Epithelial cell of esophagus (primary cell): ENCODE data around the gene OVCA2.

Experiments used
- DNase-seq: peaks from one replicate; pipeline ENCODE4 v3.0.0; 2010; ENCODE audit warnings: low read depth
- H3K4me3 ChIP-seq: 2 replicates; pipeline ENCODE4 v1.5.1; 2011; ENCODE audit warnings: mild to moderate bottlenecking, low read length, control low read depth
- TF ChIP-seq, protein P1 (sequence below): IDR thresholded peaks from 2 replicates; pipeline ENCODE4 v1.5.1; 2011; ENCODE audit warnings: low read depth, mild to moderate bottlenecking, low read length, control low read depth, inconsistent platforms; ENCODE audit not compliant: insufficient read depth; ENCODE audit errors: missing control alignments

The OVCA2 gene

DNA sequence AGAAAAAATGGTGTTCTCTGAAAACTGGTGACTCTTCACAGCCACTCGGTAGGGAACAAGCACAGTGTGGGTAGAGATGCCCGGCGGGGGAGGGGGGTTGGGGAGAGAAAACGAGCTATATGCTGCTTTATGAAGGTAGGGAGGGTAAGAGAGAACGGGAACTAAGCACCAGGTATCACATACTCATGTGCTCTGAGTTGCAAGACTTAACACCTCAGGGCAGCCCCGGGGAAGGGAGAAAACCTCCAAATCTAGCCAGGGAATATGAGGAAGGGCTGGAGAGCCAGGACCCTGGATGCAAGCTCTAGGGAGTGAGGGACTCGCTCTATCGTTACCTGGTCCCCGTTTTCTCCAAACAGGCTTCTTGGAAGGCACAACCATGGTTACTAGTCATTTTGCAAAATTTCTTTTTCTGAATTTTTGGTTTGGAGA, 48.4 kb downstream of the OVCA2 start:
- DNase-seq, result no peak
- TF ChIP-seq, protein P1, sequence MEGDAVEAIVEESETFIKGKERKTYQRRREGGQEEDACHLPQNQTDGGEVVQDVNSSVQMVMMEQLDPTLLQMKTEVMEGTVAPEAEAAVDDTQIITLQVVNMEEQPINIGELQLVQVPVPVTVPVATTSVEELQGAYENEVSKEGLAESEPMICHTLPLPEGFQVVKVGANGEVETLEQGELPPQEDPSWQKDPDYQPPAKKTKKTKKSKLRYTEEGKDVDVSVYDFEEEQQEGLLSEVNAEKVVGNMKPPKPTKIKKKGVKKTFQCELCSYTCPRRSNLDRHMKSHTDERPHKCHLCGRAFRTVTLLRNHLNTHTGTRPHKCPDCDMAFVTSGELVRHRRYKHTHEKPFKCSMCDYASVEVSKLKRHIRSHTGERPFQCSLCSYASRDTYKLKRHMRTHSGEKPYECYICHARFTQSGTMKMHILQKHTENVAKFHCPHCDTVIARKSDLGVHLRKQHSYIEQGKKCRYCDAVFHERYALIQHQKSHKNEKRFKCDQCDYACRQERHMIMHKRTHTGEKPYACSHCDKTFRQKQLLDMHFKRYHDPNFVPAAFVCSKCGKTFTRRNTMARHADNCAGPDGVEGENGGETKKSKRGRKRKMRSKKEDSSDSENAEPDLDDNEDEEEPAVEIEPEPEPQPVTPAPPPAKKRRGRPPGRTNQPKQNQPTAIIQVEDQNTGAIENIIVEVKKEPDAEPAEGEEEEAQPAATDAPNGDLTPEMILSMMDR, result no peak
- H3K4me3 ChIP-seq, result no peak overlapping the region

DNA sequence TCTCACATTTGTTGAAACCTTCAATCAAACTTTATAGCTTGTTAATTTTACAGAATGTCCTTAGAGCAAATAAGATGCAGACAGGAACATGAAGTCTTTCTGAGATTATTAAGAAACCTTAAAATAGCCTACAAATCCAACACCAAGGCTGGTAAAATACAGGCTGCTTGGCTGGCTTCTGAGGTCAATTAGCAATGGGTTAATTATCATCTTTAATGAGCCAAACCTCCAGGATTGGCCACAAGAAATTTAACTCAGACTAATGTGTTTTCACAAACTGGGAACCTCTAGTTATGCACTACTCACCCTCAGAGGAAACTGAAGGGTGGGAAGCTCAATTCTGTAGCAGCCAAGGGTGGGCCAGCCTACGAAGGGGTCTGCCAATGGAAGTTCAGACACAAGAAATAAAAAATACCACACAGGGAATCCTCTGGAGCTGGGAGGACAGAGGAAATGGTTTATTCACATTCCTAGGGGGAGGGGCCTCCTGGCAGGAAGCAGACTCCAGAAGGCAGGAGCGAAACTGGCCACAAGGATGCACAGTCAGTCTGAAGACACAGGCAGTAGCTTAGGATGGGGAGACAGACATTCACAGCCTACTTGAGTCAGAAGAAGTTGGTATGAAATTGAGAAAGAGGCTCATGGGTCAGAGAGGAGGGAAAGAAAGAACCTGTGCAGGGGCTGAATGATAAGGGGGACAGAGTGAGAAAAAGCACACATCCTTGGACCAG, 49.1 kb downstream of the OVCA2 start:
- H3K4me3 ChIP-seq, result no peak overlapping the region
- DNase-seq, result peak; percentile 74
- TF ChIP-seq, protein P1, result peak; percentile 20

DNA sequence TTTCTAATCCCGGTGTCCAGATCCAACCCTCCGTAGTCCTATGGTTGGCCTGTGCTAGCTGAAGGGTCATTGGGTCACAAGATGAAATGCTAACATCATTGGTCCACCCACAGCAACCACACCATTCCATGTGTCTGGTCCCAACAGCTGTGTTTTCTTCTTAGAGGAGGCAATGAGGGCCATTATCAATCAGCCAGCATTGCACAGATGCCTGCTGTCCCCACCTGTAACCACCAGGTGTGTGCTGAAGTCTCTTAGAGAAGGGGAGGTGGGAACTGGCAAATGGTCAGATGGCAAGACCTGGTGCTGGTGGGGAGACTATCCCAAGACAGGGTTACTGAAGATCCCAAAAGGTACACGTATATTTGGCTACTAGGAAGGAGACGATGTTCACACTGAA, 50.4 kb downstream of the OVCA2 start:
- no peak overlapping the region for H3K4me3 ChIP-seq
- DNase-seq, result no peak
- TF ChIP-seq, protein P1, result no peak
